Osteocyte (in vitro differentiated cells): Measurements from ENCODE around the gene STAT4. TPM values are rescaled to one million over a fixed set of nuclear protein-coding genes. Genes with fewer than 3 reads are reported as not detected.

Source experiments
- DNase-seq: peaks from one replicate; pipeline ENCODE4 v3.0.0; 2021; ENCODE audit warnings: mixed read lengths; ENCODE audit not compliant: unreplicated experiment; ENCODE audit errors: extremely low spot score
- H3K27ac Mint-ChIP-seq: one replicate; pipeline ENCODE4 v1.8.0; 2021; ENCODE audit warnings: mild to moderate bottlenecking, mixed read lengths; ENCODE audit not compliant: unreplicated experiment
- H3K27me3 Mint-ChIP-seq: one replicate; pipeline ENCODE4 v1.8.0; 2021; ENCODE audit warnings: mixed read lengths; ENCODE audit not compliant: unreplicated experiment
- H3K36me3 Mint-ChIP-seq: one replicate; pipeline ENCODE4 v1.8.0; 2021; ENCODE audit warnings: mixed read lengths; ENCODE audit not compliant: unreplicated experiment
- H3K4me1 Mint-ChIP-seq: one replicate; pipeline ENCODE4 v1.8.0; 2021; ENCODE audit warnings: mixed read lengths; ENCODE audit not compliant: unreplicated experiment
- H3K4me3 Mint-ChIP-seq: one replicate; pipeline ENCODE4 v1.8.0; 2021; ENCODE audit warnings: mild to moderate bottlenecking, moderate library complexity, mixed read lengths; ENCODE audit not compliant: unreplicated experiment
- H3K9me3 Mint-ChIP-seq: one replicate; pipeline ENCODE4 v1.8.0; 2021; ENCODE audit warnings: mixed read lengths; ENCODE audit not compliant: unreplicated experiment
- total RNA-seq: library from RNA; stranded (reverse); gene quantifications from 2 replicates; pipeline ENCODE4 v1.2.1, GENCODE V29; 2021
- TF ChIP-seq, protein P1 (sequence below): fragments of 200-600 bp; sonication (generic); IDR thresholded peaks from 2 replicates; pipeline ENCODE4 v1.5.0; 2021; ENCODE audit warnings: antibody characterized with exemption, mild to moderate bottlenecking, moderate library complexity

Gene STAT4
- total RNA-seq, 1 donor from 2014 or later = 1.3 TPM

DNA sequence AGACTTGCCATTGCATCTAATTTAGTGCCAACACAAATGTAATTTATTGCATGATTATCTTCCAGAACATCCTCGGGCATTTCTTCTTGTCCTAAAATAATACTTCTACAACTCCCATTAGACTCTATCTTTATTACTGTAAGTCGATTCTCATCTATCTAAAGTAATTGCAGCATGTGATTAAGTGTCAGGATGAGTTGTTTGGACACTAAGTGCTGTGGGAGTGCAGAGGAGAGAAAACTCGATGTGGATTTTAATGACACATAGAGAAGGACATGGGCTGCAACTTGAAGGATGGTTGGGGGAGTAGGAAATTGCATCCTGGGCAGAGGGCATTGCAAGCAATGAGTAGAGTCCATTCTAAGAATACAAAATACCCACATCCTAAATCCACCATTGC lies 33.5 kb downstream of the STAT4 start:
- no peaks in the 10 kb centered on the region for H3K4me1 Mint-ChIP-seq
- no peaks in the 10 kb centered on the region for H3K36me3 Mint-ChIP-seq
- no peaks in the 10 kb centered on the region for H3K9me3 Mint-ChIP-seq
- H3K27ac Mint-ChIP-seq = no peak overlapping the region
- DNase-seq = no peak
- peaks cover 2% of the 10 kb centered on the region for H3K27me3 Mint-ChIP-seq
- TF ChIP-seq, protein P1, sequence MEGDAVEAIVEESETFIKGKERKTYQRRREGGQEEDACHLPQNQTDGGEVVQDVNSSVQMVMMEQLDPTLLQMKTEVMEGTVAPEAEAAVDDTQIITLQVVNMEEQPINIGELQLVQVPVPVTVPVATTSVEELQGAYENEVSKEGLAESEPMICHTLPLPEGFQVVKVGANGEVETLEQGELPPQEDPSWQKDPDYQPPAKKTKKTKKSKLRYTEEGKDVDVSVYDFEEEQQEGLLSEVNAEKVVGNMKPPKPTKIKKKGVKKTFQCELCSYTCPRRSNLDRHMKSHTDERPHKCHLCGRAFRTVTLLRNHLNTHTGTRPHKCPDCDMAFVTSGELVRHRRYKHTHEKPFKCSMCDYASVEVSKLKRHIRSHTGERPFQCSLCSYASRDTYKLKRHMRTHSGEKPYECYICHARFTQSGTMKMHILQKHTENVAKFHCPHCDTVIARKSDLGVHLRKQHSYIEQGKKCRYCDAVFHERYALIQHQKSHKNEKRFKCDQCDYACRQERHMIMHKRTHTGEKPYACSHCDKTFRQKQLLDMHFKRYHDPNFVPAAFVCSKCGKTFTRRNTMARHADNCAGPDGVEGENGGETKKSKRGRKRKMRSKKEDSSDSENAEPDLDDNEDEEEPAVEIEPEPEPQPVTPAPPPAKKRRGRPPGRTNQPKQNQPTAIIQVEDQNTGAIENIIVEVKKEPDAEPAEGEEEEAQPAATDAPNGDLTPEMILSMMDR = no peak
- no peak overlapping the region for H3K4me3 Mint-ChIP-seq

DNA sequence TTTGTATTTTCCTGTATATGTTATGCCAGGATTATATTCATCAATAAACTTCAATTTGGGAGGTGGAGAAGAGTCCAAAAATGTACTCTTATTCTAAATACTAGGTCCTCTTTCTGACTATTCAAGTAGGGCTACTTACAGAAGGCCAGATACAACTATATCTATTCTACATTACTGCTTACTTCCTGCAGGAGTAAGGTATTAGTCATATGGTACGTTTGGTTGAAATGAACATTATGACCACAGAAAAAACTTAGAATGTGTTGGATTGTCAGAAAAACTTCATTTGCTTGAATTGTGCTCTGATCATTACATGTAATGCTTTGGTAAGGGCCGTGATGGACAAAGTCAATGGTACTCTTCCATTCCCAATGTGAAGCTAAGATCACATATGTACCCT lies 35.0 kb downstream of the STAT4 start:
- Mint-ChIP-seq H3K27me3 (peaks cover 2% of the 10 kb centered on the region), H3K9me3 (no peaks in the 10 kb centered on the region), H3K27ac (no peak overlapping the region), H3K36me3 (no peaks in the 10 kb centered on the region), H3K4me3 (no peak overlapping the region), H3K4me1 (no peaks in the 10 kb centered on the region)
- no peak for DNase-seq
- TF ChIP-seq, protein P1 = no peak

DNA sequence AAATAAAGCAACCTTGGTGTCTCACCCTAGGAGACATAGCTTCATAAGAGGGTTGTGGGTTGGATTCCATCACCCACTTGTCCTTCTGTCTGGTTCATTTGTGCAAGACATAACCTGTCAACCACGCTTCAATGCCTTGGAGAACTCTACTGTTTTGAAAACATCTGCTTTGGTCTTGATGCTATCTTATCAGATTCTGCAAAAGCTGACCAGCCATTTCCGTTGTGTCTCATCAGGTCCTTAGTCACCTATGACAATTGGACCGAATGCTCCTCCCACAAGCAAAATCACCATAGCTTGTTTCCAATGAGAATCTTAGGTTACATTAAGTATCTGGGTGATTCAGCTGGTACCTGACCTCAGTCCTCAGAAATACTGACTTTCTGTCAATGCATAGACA lies 35.4 kb downstream of the STAT4 start:
- Mint-ChIP-seq H3K27ac (no peak overlapping the region), H3K36me3 (no peaks in the 10 kb centered on the region), H3K4me3 (no peak overlapping the region), H3K9me3 (no peaks in the 10 kb centered on the region), H3K27me3 (peaks cover 2% of the 10 kb centered on the region), H3K4me1 (no peaks in the 10 kb centered on the region)
- TF ChIP-seq, protein P1 = no peak
- DNase-seq = no peak

DNA sequence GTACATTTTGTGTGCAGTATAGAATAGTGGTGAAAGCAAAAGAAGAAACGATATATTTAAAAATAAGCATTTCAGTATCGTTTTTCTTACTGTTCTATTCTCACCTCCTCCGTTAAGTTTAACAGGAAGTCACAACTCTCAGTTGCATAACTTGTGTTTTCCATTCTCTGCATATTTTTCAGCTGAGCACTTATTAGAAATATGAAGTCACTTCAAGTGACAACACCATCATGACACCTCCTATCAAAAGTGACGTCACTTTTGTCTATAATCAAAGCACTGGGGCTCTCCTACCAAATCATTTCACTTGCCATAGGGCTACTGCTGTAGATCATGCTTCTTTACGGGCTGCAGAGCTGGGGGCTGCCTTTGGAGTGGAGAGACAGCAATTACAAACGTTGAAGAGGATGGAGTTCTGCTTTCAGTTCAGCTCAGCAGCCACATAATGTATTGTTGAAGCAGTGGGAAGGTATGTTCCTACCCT lies 36.3 kb downstream of the STAT4 start:
- no peak overlapping the region for H3K27ac Mint-ChIP-seq
- H3K4me3 Mint-ChIP-seq = no peak overlapping the region
- no peaks in the 10 kb centered on the region for H3K4me1 Mint-ChIP-seq
- H3K27me3 Mint-ChIP-seq = no peaks in the 10 kb centered on the region
- no peaks in the 10 kb centered on the region for H3K36me3 Mint-ChIP-seq
- TF ChIP-seq, protein P1 = no peak
- no peaks in the 10 kb centered on the region for H3K9me3 Mint-ChIP-seq
- no peak for DNase-seq

DNA sequence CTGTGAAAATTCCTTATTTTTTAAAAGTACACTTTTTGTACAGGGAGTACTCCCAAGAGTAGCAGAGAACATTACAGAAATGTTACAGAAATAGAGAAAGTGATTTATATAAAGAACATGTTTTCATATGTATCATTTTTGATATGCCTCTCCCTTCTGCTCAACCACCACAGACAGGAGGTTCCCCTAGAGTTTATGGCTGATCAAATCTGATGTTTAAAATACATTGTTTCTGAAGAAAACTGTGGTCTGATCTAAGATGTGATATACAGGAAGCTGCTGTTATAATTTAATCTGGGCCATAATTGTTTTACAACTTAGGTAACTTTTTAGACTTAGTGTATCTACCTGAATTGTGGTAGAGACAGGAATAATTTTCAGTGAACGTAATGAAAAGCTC lies 37.0 kb downstream of the STAT4 start:
- TF ChIP-seq, protein P1 = no peak
- no peaks in the 10 kb centered on the region for H3K4me1 Mint-ChIP-seq
- no peak overlapping the region for H3K27ac Mint-ChIP-seq
- H3K4me3 Mint-ChIP-seq = no peak overlapping the region
- H3K9me3 Mint-ChIP-seq = no peaks in the 10 kb centered on the region
- H3K36me3 Mint-ChIP-seq = no peaks in the 10 kb centered on the region
- no peaks in the 10 kb centered on the region for H3K27me3 Mint-ChIP-seq
- DNase-seq = no peak
